GM18520 (cell line): Measurements from ENCODE around the gene MPV17L2.

ENCODE experiments used
- ATAC-seq: cut with Tn5 transposase; IDR thresholded peaks from one replicate; pipeline ENCODE4 v1.9.1; 2021; ENCODE audit not compliant: unreplicated experiment

The MPV17L2 gene

DNA sequence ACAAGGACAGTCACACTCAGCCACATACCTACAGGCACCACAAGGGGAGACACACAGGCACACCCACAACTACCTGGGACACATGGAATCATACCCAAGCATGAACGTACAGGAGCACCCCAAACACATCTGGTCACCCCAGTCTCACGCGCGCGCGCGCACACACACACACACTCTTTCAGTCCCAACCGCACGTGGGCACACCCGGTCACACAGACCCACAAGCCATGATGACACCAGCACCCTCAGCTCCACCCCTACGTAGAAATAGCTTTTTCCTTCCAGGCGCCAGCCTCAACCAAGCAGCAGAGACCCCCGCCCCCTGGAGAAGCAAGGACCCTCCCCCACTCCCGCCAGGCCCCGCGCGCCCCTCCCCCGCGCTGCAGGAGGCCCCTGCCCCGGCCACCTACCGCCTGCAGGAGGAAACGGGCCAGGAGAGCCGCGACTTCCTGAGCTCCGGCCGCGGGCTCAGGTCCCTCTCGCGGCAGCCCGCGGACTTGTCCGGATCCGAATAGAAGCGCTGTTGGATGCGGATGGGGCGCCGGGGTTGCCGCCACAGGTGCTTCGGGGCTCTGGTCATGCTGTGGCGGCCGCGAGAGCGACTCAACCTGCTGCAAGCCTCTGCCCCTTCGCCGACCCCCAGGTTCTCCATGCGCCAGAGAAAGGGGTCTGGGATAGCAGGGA lies 39.7 kb downstream of the MPV17L2 start:
- no peak for ATAC-seq

DNA sequence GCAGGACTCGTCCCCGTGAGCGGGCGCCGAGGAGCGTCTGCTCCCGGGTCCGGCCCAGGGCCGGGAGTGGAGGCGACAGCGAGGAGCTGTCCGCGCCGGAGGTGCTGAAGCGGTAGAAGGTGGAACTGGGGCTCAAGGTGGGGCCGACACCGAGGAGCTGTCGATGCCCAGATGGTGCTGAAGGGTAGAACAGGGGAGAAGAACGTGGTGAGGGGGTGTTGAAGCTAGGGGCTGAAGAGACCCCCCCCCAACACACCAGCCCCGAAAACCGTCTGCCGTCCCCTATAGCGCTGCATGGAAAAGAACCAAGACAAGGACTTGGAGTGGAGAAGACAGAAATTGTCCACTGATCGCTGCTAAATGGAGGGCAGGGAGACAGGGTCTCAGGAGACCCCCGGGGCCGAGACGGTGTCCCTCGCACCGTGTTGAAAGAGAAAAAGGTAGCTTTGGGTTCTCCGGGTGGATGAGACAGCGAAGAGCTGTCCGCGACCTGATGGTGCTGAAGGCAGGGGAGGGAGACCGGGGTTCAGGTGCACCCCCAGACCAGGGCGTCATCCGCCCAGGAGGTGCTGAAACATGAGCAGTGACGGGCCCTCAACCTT lies 40.3 kb downstream of the MPV17L2 start:
- no peak for ATAC-seq

- no peak for ATAC-seq
Observed at GRCh38 chr19:18234194-18234593, 41.2 kb downstream of the MPV17L2 start.

DNA sequence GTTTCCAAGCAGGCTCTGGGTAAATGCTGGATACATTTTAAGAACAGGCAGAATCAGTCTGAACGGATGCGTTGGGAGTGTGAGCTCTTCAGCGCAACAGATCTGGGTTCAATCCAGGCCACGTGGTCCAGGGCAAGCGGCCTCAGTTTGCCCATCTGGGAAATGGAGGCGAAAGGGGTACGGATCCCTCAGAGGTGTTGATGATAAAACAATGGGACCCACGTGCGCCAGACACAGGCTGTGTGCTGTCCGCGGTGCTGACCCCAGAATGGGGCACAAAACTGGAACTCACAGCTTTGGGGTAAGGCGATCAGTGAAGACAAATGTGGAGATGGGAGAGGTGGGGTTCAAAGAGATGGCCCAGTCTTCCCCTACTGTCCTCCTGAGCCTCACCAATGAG lies 46.3 kb downstream of the MPV17L2 start:
- no peak for ATAC-seq

DNA sequence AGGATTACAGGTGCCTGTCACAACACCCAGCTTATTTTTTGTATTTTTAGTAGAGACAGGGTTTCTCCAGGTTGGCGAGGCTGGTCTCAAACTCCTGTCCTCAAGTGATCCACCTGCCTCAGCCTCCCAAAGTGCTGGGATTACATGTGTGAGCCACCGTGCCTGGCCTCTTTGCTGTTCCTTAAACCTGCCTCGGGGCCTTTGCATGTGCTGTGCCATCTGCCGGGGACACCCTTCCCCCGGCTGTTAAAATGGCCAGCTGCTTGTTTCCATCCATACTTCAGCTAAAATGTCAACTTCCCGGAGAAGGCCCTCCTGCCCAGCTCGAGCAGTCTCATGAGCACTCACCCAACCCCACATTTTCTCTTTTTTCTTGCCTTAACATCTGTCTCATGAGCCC lies 52.3 kb downstream of the MPV17L2 start:
- no peak for ATAC-seq
